Neuronal stem cell (in vitro differentiated cells): Measurements from ENCODE around the gene FLVCR1.

Source experiments
- DNase-seq: peaks from one replicate; pipeline ENCODE4 v3.0.0-alpha.2; 2013; ENCODE audit warnings: low spot score
- H2AFZ ChIP-seq: one replicate; pipeline ENCODE4 v1.6.1; 2013; ENCODE audit warnings: mild to moderate bottlenecking, low read length, inconsistent platforms
- H2AK5ac ChIP-seq: 2 replicates; pipeline ENCODE4 v1.6.1; 2013; ENCODE audit warnings: low read depth, mild to moderate bottlenecking, inconsistent platforms, low read length, moderate library complexity, mixed read lengths
- H2BK120ac ChIP-seq: 2 replicates; pipeline ENCODE4 v1.6.1; 2013; ENCODE audit warnings: low read depth, mild to moderate bottlenecking, inconsistent platforms, low read length, moderate library complexity, mixed read lengths
- H2BK12ac ChIP-seq: one replicate; pipeline ENCODE4 v1.6.1; 2013; ENCODE audit warnings: low read length, inconsistent platforms
- H2BK15ac ChIP-seq: 2 replicates; pipeline ENCODE4 v1.6.1; 2013; ENCODE audit warnings: mild to moderate bottlenecking, low read length, inconsistent platforms, mixed read lengths
- H2BK5ac ChIP-seq: one replicate; pipeline ENCODE4 v1.6.1; 2013; ENCODE audit warnings: inconsistent platforms, mild to moderate bottlenecking, low read length, moderate library complexity
- H3K14ac ChIP-seq: one replicate; pipeline ENCODE4 v1.6.1; 2013; ENCODE audit warnings: low read length, inconsistent platforms
- H3K18ac ChIP-seq: 2 replicates; pipeline ENCODE4 v1.6.1; 2013; ENCODE audit warnings: low read length, inconsistent platforms
- H3K23ac ChIP-seq: 2 replicates; pipeline ENCODE4 v1.6.1; 2013; ENCODE audit warnings: low read depth, mild to moderate bottlenecking, mixed read lengths, low read length, inconsistent platforms; ENCODE audit not compliant: poor library complexity
- H3K27ac ChIP-seq: replicated peaks from 3 replicates; pipeline ENCODE4 v1.5.1; 2013; ENCODE audit warnings: low read length, inconsistent platforms
- H3K27me3 ChIP-seq, 3 experiments: 2 replicates each; pipeline ENCODE4 v1.6.1; 2013; ENCODE audit warnings: low read length in 3 of 3, mild to moderate bottlenecking in 2 of 3, inconsistent platforms in 1 of 3, low read depth in 1 of 3, mixed read lengths in 1 of 3, moderate library complexity in 1 of 3; ENCODE audit not compliant: control insufficient read depth in 3 of 3, insufficient read depth in 3 of 3
- H3K36me3 ChIP-seq, 2 donors: replicated peaks in 1 of 2; 2 replicates each; pipeline ENCODE4 v1.6.1; 2013; ENCODE audit warnings: low read length in 2 of 2; ENCODE audit not compliant: control insufficient read depth in 2 of 2, insufficient read depth in 2 of 2
- H3K4ac ChIP-seq: 2 replicates; pipeline ENCODE4 v1.6.1; 2013; ENCODE audit warnings: inconsistent platforms, mild to moderate bottlenecking, low read length, moderate library complexity
- H3K4me1 ChIP-seq, 2 donors: 1 replicate in 1 of 2; 2 replicates in 1 of 2; pipeline ENCODE4 v1.6.1; 2013; ENCODE audit warnings: low read length in 2 of 2, low read depth in 1 of 2; ENCODE audit not compliant: control insufficient read depth in 2 of 2, insufficient read depth in 1 of 2
- H3K4me2 ChIP-seq: one replicate; pipeline ENCODE4 v1.6.1; 2013; ENCODE audit warnings: mild to moderate bottlenecking, low read length, inconsistent platforms; ENCODE audit not compliant: insufficient read depth, poor library complexity, severe bottlenecking
- H3K4me3 ChIP-seq, 2 donors: 2 replicates each; pipeline ENCODE4 v1.5.1; 2013; ENCODE audit warnings: low read length in 2 of 2, mild to moderate bottlenecking in 2 of 2, inconsistent platforms in 1 of 2, moderate library complexity in 1 of 2
- H3K79me1 ChIP-seq: one replicate; pipeline ENCODE4 v1.6.1; 2013; ENCODE audit warnings: low read depth, mild to moderate bottlenecking, inconsistent platforms, low read length, moderate library complexity
- H3K9ac ChIP-seq: one replicate; pipeline ENCODE4 v1.6.1; 2013; ENCODE audit warnings: mild to moderate bottlenecking, low read depth, low read length, inconsistent platforms; ENCODE audit not compliant: poor library complexity
- H3K9me3 ChIP-seq, 2 donors: replicated peaks in 1 of 2; 2 replicates each; pipeline versions ENCODE3 to v1.6.1; 2013; ENCODE audit warnings: low read length in 2 of 2, mild to moderate bottlenecking in 2 of 2, inconsistent platforms in 1 of 2, low read depth in 1 of 2, mixed read lengths in 1 of 2, moderate library complexity in 1 of 2; ENCODE audit not compliant: control insufficient read depth in 2 of 2, insufficient read depth in 1 of 2
- H4K8ac ChIP-seq: one replicate; pipeline ENCODE4 v1.6.1; 2013; ENCODE audit warnings: low read depth, mild to moderate bottlenecking, inconsistent platforms, low read length, moderate library complexity
- H4K91ac ChIP-seq: one replicate; pipeline ENCODE4 v1.6.1; 2013; ENCODE audit warnings: low read length, low read depth, mild to moderate bottlenecking, inconsistent platforms; ENCODE audit not compliant: poor library complexity
- WGBS, 2 donors: extraction: QIAGEN DNeasy Blood & Tissue Kit; methylation state at CpG; one replicate each; pipeline ENCODE4 v1.1.7; 2013; ENCODE audit warnings: missing lambda C conversion rate in 2 of 2, mixed read lengths in 1 of 2; ENCODE audit not compliant: insufficient read length in 2 of 2, insufficient replicate concordance in 1 of 2; ENCODE audit errors: extremely low coverage in 2 of 2; 5-methylcytosine and 5-hydroxymethylcytosine counted together

The FLVCR1 gene

GRCh38 chr1:212884592-212884991, 26.5 kb downstream of the FLVCR1 start:
- no peak overlapping the region for H2BK15ac ChIP-seq
- no CpG with 5 or more reads among the region's 4 CpGs for WGBS, 2 donors
- no peaks in the 10 kb centered on the region for H3K79me1 ChIP-seq
- H3K27ac ChIP-seq, result no peak overlapping the region
- peaks cover 13 to 97% of the 10 kb centered on the region in 2 donors for H3K36me3 ChIP-seq
- H3K4me2 ChIP-seq, result no peak overlapping the region
- no peak overlapping the region for H3K4ac ChIP-seq
- no peaks in the 10 kb centered on the region for H3K4me1 ChIP-seq
- H2BK12ac ChIP-seq, result no peak overlapping the region
- no peaks in the 10 kb centered on the region for H3K27me3 ChIP-seq
- H4K8ac ChIP-seq, result no peak overlapping the region
- no peak overlapping the region for H3K23ac ChIP-seq
- no peak overlapping the region for H3K9ac ChIP-seq
- H2AK5ac ChIP-seq, result no peak overlapping the region
- no peak overlapping the region for H2AFZ ChIP-seq
- no peaks in the 10 kb centered on the region for H3K9me3 ChIP-seq
- no peak overlapping the region for H2BK120ac ChIP-seq
- H4K91ac ChIP-seq, result no peak overlapping the region
- H3K4me3 ChIP-seq, result no peak overlapping the region
- DNase-seq, result no peak
- no peak overlapping the region for H3K18ac ChIP-seq
- no peak overlapping the region for H2BK5ac ChIP-seq
- H3K14ac ChIP-seq, result no peak overlapping the region

GRCh38 chr1:212892108-212892507, 34.0 kb downstream of the FLVCR1 start:
- H4K91ac ChIP-seq, result no peak overlapping the region
- no peak for DNase-seq
- no peak overlapping the region for H2AFZ ChIP-seq
- H2BK120ac ChIP-seq, result no peak overlapping the region
- no CpG with 5 or more reads among the region's 1 CpG for WGBS, 2 donors
- no peak overlapping the region for H2BK12ac ChIP-seq
- no peak overlapping the region for H3K27ac ChIP-seq
- H3K4me2 ChIP-seq, result no peak overlapping the region
- H3K79me1 ChIP-seq, result peaks cover 2% of the 10 kb centered on the region
- H3K27me3 ChIP-seq, result no peaks in the 10 kb centered on the region
- H4K8ac ChIP-seq, result no peak overlapping the region
- no peak overlapping the region for H3K18ac ChIP-seq
- H3K4me3 ChIP-seq, result no peak overlapping the region
- H2BK15ac ChIP-seq, result no peak overlapping the region
- no peak overlapping the region for H3K9ac ChIP-seq
- H3K14ac ChIP-seq, result no peak overlapping the region
- no peak overlapping the region for H2AK5ac ChIP-seq
- no peaks in the 10 kb centered on the region for H3K9me3 ChIP-seq
- no peak overlapping the region for H2BK5ac ChIP-seq
- H3K36me3 ChIP-seq, result peaks cover 32 to 94% of the 10 kb centered on the region in 2 donors
- no peak overlapping the region for H3K4ac ChIP-seq
- H3K4me1 ChIP-seq, result no peaks in the 10 kb centered on the region
- no peak overlapping the region for H3K23ac ChIP-seq

- no peak for DNase-seq
- Histone ChIP-seq H3K4me3 (peak overlapping the region in 1 of 2 donors; percentile 32), H3K18ac (no peak overlapping the region), H2AK5ac (no peak overlapping the region), H3K79me1 (peaks cover 3% of the 10 kb centered on the region), H2BK5ac (no peak overlapping the region), H3K14ac (no peak overlapping the region), H2AFZ (no peak overlapping the region), H3K27ac (no peak overlapping the region), H4K8ac (no peak overlapping the region), H3K9me3 (peaks cover 10 to 34% of the 10 kb centered on the region in 2 donors), H4K91ac (no peak overlapping the region), H3K36me3 (peaks cover 21 to 52% of the 10 kb centered on the region in 2 donors), H3K9ac (no peak overlapping the region), H3K4me2 (no peak overlapping the region), H3K23ac (no peak overlapping the region), H3K4ac (no peak overlapping the region), H2BK15ac (no peak overlapping the region), H3K4me1 (no peaks in the 10 kb centered on the region), H2BK120ac (no peak overlapping the region), H2BK12ac (no peak overlapping the region), H3K27me3 (no peaks in the 10 kb centered on the region)
- WGBS, 2 donors, result no CpG with 5 or more reads among the region's 1 CpG
Measured at GRCh38 chr1:212899845-212900244, 41.8 kb downstream of the FLVCR1 start.

GRCh38 chr1:212901290-212901689, 43.2 kb downstream of the FLVCR1 start:
- Histone ChIP-seq H3K27ac (no peak overlapping the region), H3K14ac (no peak overlapping the region), H3K4me1 (no peaks in the 10 kb centered on the region), H3K9ac (no peak overlapping the region), H3K9me3 (peaks cover 10 to 35% of the 10 kb centered on the region in 2 donors), H3K79me1 (peaks cover 2% of the 10 kb centered on the region), H3K23ac (no peak overlapping the region), H4K8ac (no peak overlapping the region), H4K91ac (no peak overlapping the region), H3K27me3 (no peaks in the 10 kb centered on the region), H3K18ac (no peak overlapping the region), H2BK12ac (no peak overlapping the region), H2BK5ac (no peak overlapping the region), H2BK15ac (no peak overlapping the region), H3K36me3 (peaks cover 17 to 37% of the 10 kb centered on the region in 2 donors), H3K4ac (no peak overlapping the region), H2AFZ (no peak overlapping the region), H2AK5ac (no peak overlapping the region), H3K4me2 (no peak overlapping the region), H2BK120ac (no peak overlapping the region), H3K4me3 (no peak overlapping the region)
- WGBS, 2 donors, result no CpG with 5 or more reads among the region's 2 CpGs
- no peak for DNase-seq
